Choroid plexus epithelial cell (primary cell): Measurements from ENCODE around the gene YARS1.

ENCODE experiments used
- DNase-seq: peaks from one replicate; pipeline ENCODE4 v3.0.0-alpha.2; 2010; ENCODE audit warnings: low read depth
- H3K4me3 ChIP-seq: 2 replicates; pipeline ENCODE4 v1.5.1; 2011; ENCODE audit warnings: low read depth, mild to moderate bottlenecking, control low read depth, low read length, moderate library complexity
- TF ChIP-seq, protein P1 (sequence below): conservative IDR thresholded peaks from 2 replicates; pipeline ENCODE4 v1.5.1; 2011; ENCODE audit warnings: low read depth, mild to moderate bottlenecking, control low read depth, inconsistent platforms, low read length, moderate library complexity

Gene YARS1

DNA sequence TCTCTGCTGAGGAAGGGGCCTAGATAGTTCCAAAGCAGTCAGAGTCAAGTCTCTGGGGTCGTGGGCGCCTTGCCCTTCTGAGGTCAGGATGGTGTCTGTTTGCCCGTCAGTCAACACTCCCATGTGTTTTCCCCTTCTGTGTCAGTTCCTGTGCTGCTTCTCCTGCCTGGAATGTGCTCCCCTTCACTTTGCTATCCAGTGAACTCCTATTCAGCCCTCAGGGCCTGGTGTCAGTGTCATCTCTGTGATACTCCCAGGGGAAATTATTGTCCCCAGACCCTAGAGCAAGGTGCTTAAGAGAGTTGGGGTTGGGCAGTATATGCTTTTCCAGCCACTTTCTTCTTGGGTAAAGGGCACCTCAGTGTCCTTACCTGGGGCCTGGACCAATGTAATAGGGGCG is 68.8 kb downstream of the YARS1 start:
- DNase-seq: no peak
- H3K4me3 ChIP-seq: no peak overlapping the region
- TF ChIP-seq, protein P1, sequence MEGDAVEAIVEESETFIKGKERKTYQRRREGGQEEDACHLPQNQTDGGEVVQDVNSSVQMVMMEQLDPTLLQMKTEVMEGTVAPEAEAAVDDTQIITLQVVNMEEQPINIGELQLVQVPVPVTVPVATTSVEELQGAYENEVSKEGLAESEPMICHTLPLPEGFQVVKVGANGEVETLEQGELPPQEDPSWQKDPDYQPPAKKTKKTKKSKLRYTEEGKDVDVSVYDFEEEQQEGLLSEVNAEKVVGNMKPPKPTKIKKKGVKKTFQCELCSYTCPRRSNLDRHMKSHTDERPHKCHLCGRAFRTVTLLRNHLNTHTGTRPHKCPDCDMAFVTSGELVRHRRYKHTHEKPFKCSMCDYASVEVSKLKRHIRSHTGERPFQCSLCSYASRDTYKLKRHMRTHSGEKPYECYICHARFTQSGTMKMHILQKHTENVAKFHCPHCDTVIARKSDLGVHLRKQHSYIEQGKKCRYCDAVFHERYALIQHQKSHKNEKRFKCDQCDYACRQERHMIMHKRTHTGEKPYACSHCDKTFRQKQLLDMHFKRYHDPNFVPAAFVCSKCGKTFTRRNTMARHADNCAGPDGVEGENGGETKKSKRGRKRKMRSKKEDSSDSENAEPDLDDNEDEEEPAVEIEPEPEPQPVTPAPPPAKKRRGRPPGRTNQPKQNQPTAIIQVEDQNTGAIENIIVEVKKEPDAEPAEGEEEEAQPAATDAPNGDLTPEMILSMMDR: no peak

DNA sequence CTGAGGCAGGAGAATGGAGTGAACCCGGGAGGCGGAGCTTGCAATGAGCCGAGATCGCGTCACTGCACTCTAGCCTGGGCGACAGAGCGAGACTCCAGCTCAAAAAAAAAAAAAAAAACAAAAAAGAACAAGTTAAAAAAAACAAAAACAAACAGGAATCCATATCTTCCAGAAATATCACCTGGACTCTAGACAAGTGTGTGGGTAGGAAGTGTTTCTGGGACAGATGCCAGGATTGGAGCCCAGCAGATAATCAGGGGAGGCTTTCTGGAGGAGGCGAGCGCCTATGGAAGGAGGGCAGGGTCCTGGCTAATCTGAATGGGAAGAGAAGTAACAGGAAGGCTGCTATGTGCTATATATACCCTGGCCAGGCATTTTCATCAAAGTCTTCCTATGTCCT is 71.0 kb downstream of the YARS1 start:
- TF ChIP-seq, protein P1: no peak
- no peak for DNase-seq
- no peak overlapping the region for H3K4me3 ChIP-seq

- no peak for DNase-seq
- no peak overlapping the region for H3K4me3 ChIP-seq
- TF ChIP-seq, protein P1: no peak
These were observed 73.1 kb downstream of the YARS1 start for GRCh38 chr1:32744071-32744425.

GRCh38 chr1:32743380-32744070 is 73.6 kb downstream of the YARS1 start:
- no peak overlapping the region for H3K4me3 ChIP-seq
- TF ChIP-seq, protein P1: no peak
- no peak for DNase-seq

DNA sequence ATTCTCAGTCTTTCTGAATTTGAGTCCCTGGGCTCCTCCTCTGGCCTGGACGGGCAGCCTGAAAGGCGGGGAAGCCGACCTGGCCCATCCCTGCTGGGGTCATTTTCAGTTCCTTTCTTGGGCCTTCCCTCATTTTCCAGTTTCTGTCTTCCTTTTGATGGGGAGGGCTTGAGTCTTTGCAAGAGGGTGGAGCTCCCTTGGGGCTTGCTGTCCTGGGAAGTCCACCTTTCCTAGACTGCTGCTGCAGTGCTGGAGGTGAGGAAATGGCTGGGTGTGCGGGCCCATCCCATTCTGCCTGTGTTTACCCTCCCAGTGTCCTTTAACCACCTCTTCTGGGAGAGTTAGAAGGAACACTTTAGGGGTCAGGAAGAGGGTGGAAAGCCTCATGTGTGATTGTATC is 74.2 kb downstream of the YARS1 start:
- TF ChIP-seq, protein P1: no peak
- H3K4me3 ChIP-seq: no peak overlapping the region

GRCh38 chr1:32742199-32742947 is 74.8 kb downstream of the YARS1 start:
- no peak for DNase-seq
- peak overlapping the region; percentile 57 for H3K4me3 ChIP-seq
- TF ChIP-seq, protein P1: no peak

More for the DNA sequence above, 74.2 kb downstream of the YARS1 start:
- DNase-seq: no peak
